NT2/D1 (cell line): ENCODE measurements around the gene LGI4.
"Not testable (repeated sequence)": the region's sequence is repeated elsewhere in the genome, so short reads cannot be mapped to it uniquely, and the experiment has no call there.

Source experiments
- DNase-seq: peaks from one replicate; pipeline ENCODE4 v3.0.0-alpha.2; 2011; ENCODE audit warnings: low read depth, low spot score
- H3K27me3 ChIP-seq: 2 replicates; pipeline ENCODE4 v1.6.0; 2011; ENCODE audit warnings: mild to moderate bottlenecking; ENCODE audit not compliant: insufficient read length, insufficient read depth
- H3K36me3 ChIP-seq: 2 replicates; pipeline ENCODE4 v1.6.1; 2011; ENCODE audit warnings: mild to moderate bottlenecking, low read length, mixed read lengths; ENCODE audit not compliant: insufficient read depth, insufficient read length
- H3K4me1 ChIP-seq: 2 replicates; pipeline ENCODE4 v1.5.1; 2011; ENCODE audit not compliant: insufficient read depth, insufficient read length
- H3K4me3 ChIP-seq: 2 replicates; pipeline ENCODE4 v1.5.1; 2011; ENCODE audit warnings: low read depth; ENCODE audit not compliant: insufficient read length
- H3K9ac ChIP-seq: 2 replicates; pipeline ENCODE4 v1.6.0; 2011; ENCODE audit warnings: low read depth; ENCODE audit not compliant: insufficient read length
- H3K9me3 ChIP-seq: 2 replicates; pipeline ENCODE4 v1.5.1; 2011; ENCODE audit warnings: mild to moderate bottlenecking, low read length; ENCODE audit not compliant: insufficient read depth
- SUZ12 ChIP-seq: IDR thresholded peaks from 2 replicates; pipeline ENCODE4 v1.6.1; 2011; ENCODE audit not compliant: insufficient read length, insufficient read depth; ENCODE audit errors: extremely low read depth
- YY1 ChIP-seq: IDR thresholded peaks from 2 replicates; pipeline ENCODE4 v1.6.1; 2011; ENCODE audit not compliant: insufficient read length, insufficient read depth
- ZNF274 ChIP-seq: IDR thresholded peaks from 2 replicates; pipeline ENCODE4 v1.6.1; 2011; ENCODE audit warnings: mild to moderate bottlenecking, low read depth, low read length

Gene LGI4

GRCh38 chr19:35133826-35134225, 1.0 kb downstream of the LGI4 start:
- no peak overlapping the region for H3K9ac ChIP-seq
- H3K9me3 ChIP-seq, result no peaks in the 10 kb centered on the region
- H3K4me1 ChIP-seq, result peaks cover 3% of the 10 kb centered on the region
- no peaks in the 10 kb centered on the region for H3K27me3 ChIP-seq
- no peaks in the 10 kb centered on the region for H3K36me3 ChIP-seq
- H3K4me3 ChIP-seq, result no peak overlapping the region
- TF ChIP-seq YY1, result no peak
- no peak for TF ChIP-seq ZNF274
- TF ChIP-seq SUZ12, result no peak
- no peak for DNase-seq

GRCh38 chr19:35132254-35132653, 2.6 kb downstream of the LGI4 start:
- Histone ChIP-seq H3K4me1 (peaks cover 2% of the 10 kb centered on the region), H3K9ac (no peak overlapping the region), H3K36me3 (no peaks in the 10 kb centered on the region), H3K27me3 (no peaks in the 10 kb centered on the region), H3K4me3 (no peak overlapping the region), H3K9me3 (no peaks in the 10 kb centered on the region)
- TF ChIP-seq ZNF274, result no peak
- no peak for TF ChIP-seq YY1
- TF ChIP-seq SUZ12, result no peak
- DNase-seq, result no peak

- Histone ChIP-seq H3K4me1 (peaks cover under 1% of the 10 kb centered on the region), H3K4me3 (no peak overlapping the region), H3K9me3 (no peaks in the 10 kb centered on the region), H3K27me3 (no peaks in the 10 kb centered on the region), H3K9ac (no peak overlapping the region), H3K36me3 (no peaks in the 10 kb centered on the region)
- no peak for DNase-seq
- TF ChIP-seq ZNF274 (no peak), YY1 (no peak), SUZ12 (no peak)
These were observed 3.8 kb downstream of the LGI4 start for GRCh38 chr19:35130761-35131720.

- DNase-seq, H3K4me3 ChIP-seq, H3K27me3 ChIP-seq, H3K36me3 ChIP-seq, H3K9ac ChIP-seq, H3K9me3 ChIP-seq, H3K4me1 ChIP-seq: not testable (repeated sequence)
These were observed 5.1 kb downstream of the LGI4 start for GRCh38 chr19:35129724-35130274.

DNA sequence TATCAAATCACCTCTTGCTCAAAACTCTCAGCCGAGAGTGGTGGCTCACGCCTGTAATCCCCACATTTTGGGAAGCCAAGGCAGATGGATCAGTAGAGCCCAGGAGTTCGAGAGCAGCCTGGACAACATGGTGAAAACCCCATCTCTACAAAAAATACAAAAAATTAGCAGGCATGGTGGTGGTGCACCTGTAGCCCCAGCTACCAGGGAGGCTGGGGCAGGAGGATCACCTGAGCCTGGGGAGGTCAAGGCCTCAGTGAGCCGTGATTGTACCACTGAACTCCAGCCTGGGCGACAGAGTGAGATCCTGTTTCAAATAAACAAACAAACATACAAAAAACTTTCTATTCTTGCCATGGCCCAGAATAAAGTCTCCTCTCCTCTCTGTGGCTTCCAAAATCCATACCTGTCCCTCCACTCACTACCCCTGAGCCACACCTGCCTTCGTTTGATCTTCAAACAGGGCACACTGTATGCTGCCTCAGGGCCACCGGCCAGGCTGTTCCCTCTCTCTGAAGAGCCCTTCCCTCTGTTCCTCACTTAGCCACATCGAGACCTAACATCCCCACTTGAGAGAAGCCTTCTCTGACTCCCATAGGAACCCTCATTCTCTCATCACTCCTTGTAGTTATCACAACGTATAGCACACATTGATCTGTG, 6.3 kb downstream of the LGI4 start:
- Histone ChIP-seq H3K9ac (no peak overlapping the region), H3K27me3 (no peaks in the 10 kb centered on the region), H3K4me1 (peaks cover 3% of the 10 kb centered on the region), H3K9me3 (no peaks in the 10 kb centered on the region), H3K36me3 (no peaks in the 10 kb centered on the region), H3K4me3 (no peak overlapping the region)
- no peak for DNase-seq
- no peak for TF ChIP-seq ZNF274
- TF ChIP-seq SUZ12, result no peak
- TF ChIP-seq YY1, result no peak

DNA sequence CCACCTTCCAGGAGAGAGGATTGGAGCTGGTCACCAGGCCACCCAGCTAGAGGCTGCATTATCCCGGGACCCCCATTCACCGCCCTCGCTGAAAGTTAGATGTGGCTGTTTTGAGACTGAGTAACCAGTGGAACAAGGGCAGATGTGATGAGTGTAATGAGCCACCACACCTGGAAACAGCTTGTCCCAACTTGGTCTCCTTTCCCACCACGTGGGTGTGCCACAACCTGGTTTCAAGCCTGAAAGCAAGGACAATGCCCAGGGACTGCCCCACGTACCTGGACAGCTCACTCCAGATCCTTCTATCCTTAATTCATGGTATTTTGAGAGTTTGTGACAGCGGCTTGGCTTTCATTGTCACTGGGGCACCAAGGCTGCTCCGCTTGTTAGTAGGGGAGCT, 7.0 kb downstream of the LGI4 start:
- Histone ChIP-seq H3K9ac (no peak overlapping the region), H3K36me3 (no peaks in the 10 kb centered on the region), H3K4me1 (peaks cover 6% of the 10 kb centered on the region), H3K9me3 (no peaks in the 10 kb centered on the region), H3K4me3 (no peak overlapping the region), H3K27me3 (no peaks in the 10 kb centered on the region)
- TF ChIP-seq YY1, result no peak
- TF ChIP-seq SUZ12, result no peak
- TF ChIP-seq ZNF274, result no peak
- no peak for DNase-seq

DNA sequence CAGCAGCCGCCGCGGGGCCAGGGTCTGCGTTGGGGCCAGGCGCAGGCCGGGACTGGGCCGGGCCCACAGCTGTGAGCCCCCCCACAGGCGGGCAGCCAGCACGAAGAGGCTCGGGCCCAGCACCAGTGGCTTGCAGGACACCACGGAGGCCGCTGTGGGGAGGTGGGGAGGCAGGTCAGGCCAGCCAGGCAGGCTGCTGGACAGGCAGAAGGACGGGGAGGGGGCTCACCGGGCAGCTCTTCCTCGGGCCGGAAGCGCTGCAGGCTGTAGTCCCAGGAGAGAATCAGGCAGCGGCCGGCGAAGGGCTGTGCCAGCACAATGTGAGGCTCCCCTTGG, 8.3 kb downstream of the LGI4 start:
- no peak for DNase-seq
- Histone ChIP-seq H3K9ac (no peak overlapping the region), H3K9me3 (no peaks in the 10 kb centered on the region), H3K4me3 (no peak overlapping the region), H3K27me3 (no peaks in the 10 kb centered on the region), H3K4me1 (peaks cover 8% of the 10 kb centered on the region), H3K36me3 (no peaks in the 10 kb centered on the region)
- TF ChIP-seq YY1 (no peak), ZNF274 (no peak), SUZ12 (no peak)
